HepG2 (cell line): Measurements from ENCODE around the gene PNLDC1. TPM values are rescaled to one million over a fixed set of nuclear protein-coding genes. Genes with fewer than 3 reads are reported as not detected.

Experiments
- CREB3 ChIP-seq: sonication (generic); formaldehyde crosslinking; IDR thresholded peaks from 2 replicates; pipeline ENCODE4 v1.5.0; 2020; ENCODE audit warnings: missing genetic modification reagents
- FOSL1 ChIP-seq: sonication (generic); formaldehyde crosslinking; IDR thresholded peaks from 2 replicates; pipeline ENCODE4 v1.9.0; 2021; ENCODE audit warnings: missing genetic modification reagents, borderline replicate concordance
- GMEB2 ChIP-seq: IDR thresholded peaks from 2 replicates; pipeline ENCODE4 v1.6.1; 2016; ENCODE audit warnings: missing biosample characterization, missing genetic modification reagents, low read depth
- HNRNPK ChIP-seq: fragments of 200-400 bp; formaldehyde crosslinking; IDR thresholded peaks from 2 replicates; pipeline ENCODE4 v1.6.1; 2018; ENCODE audit warnings: low read length, low read depth, moderate library complexity, mild to moderate bottlenecking; ENCODE audit not compliant: poor library complexity, severe bottlenecking
- PHF20 ChIP-seq: sonication (generic); formaldehyde crosslinking; IDR thresholded peaks from 2 replicates; pipeline ENCODE4 v1.5.0; 2020; ENCODE audit warnings: mild to moderate bottlenecking, missing genetic modification reagents
- RELA ChIP-seq: sonication (generic); formaldehyde crosslinking; IDR thresholded peaks from 2 replicates; pipeline ENCODE4 v1.4.0; 2020; ENCODE audit warnings: missing genetic modification reagents
- STAG1 ChIP-seq: sonication (generic); formaldehyde crosslinking; IDR thresholded peaks from 2 replicates; pipeline ENCODE4 v1.4.0; 2020; ENCODE audit warnings: missing genetic modification reagents
- YY1 ChIP-seq: IDR thresholded peaks from 2 replicates; pipeline ENCODE4 v1.6.1; 2011; ENCODE audit warnings: low read length, low read depth, moderate library complexity, mild to moderate bottlenecking; ENCODE audit not compliant: insufficient read depth, insufficient replicate concordance
- ZBTB25 ChIP-seq: IDR thresholded peaks from 2 replicates; pipeline ENCODE4 v1.6.1; 2018; ENCODE audit warnings: missing genetic modification reagents
- ZBTB39 ChIP-seq: sonication (generic); formaldehyde crosslinking; IDR thresholded peaks from 2 replicates; pipeline ENCODE4 v1.5.0; 2020; ENCODE audit warnings: missing genetic modification reagents
- ZFP82 ChIP-seq: sonication (generic); formaldehyde crosslinking; IDR thresholded peaks from 2 replicates; pipeline ENCODE4 v1.5.1; 2020; ENCODE audit warnings: mild to moderate bottlenecking, missing genetic modification reagents, borderline replicate concordance
- ZFY ChIP-seq: sonication (generic); formaldehyde crosslinking; IDR thresholded peaks from 2 replicates; pipeline ENCODE4 v1.4.0; 2020; ENCODE audit warnings: missing genetic modification reagents
- ZNF788 ChIP-seq: sonication (generic); formaldehyde crosslinking; IDR thresholded peaks from 2 replicates; pipeline ENCODE4 v1.5.0; 2020; ENCODE audit warnings: mild to moderate bottlenecking, missing genetic modification reagents, borderline replicate concordance
- ZSCAN31 ChIP-seq: sonication (generic); formaldehyde crosslinking; IDR thresholded peaks from 2 replicates; pipeline ENCODE4 v1.5.0; 2020; ENCODE audit warnings: low read depth, mild to moderate bottlenecking, missing genetic modification reagents
- ZXDC ChIP-seq: sonication (generic); formaldehyde crosslinking; IDR thresholded peaks from 2 replicates; pipeline ENCODE4 v1.5.0; 2020; ENCODE audit warnings: mild to moderate bottlenecking, missing genetic modification reagents
- polyA plus RNA-seq, 8 experiments: library from polyadenylated mRNA; depleted of rRNA in 3 of 8; stranded (reverse) in 7 of 8; unstranded in 1 of 8; fragments of >200 nt; fragmentation: Illumina TruSeq in 4 of 8; extraction: Trizol in 4 of 8; gene quantifications; 2 replicates each; pipeline versions ENCODE4 v1.2.1 to v1.2.3, GENCODE V29; 2011 to 2016; ENCODE audit warnings: low read depth in 4 of 8, missing spikeins in 1 of 8, mixed read lengths in 1 of 8; ENCODE audit not compliant: insufficient read depth in 1 of 8
- total RNA-seq, 5 experiments: library from RNA; depleted of rRNA; stranded (reverse); fragments of >200 nt; fragmentation: Illumina TruSeq; extraction: Trizol; gene quantifications; 2 replicates each; pipeline ENCODE4 v1.2.3, GENCODE V29; 2016; ENCODE audit warnings: low read depth in 1 of 5
- TF ChIP-seq, protein P1 (sequence below): sonication (generic); formaldehyde crosslinking; IDR thresholded peaks from 2 replicates; pipeline ENCODE4 v1.8.1; 2023; ENCODE audit warnings: mild to moderate bottlenecking, missing genetic modification reagents, borderline replicate concordance
- TF ChIP-seq, protein P2 (sequence below): IDR thresholded peaks from 2 replicates; pipeline ENCODE4 v1.6.1; 2016; ENCODE audit warnings: mild to moderate bottlenecking

The PNLDC1 gene
- total and polyA plus RNA-seq, 2 of the 13 experiments (the other 11 are each of a cell fraction or from before 2014, with no cell fraction given), result not detected

- TF ChIP-seq CREB3 (CRISPR knock-in tag) (0 out of 2 replicates have a peak, but pooled peaks have one; percentile 31), FOSL1 (no peak), YY1 (no peak), HNRNPK (no peak), ZXDC (CRISPR knock-in tag) (0 out of 2 replicates have a peak, but pooled peaks have one; percentile 42), ZBTB25 (peak; percentile 28; the same call in 1 of the 2 replicates), GMEB2 (CRISPR knock-in tag) (no peak), PHF20 (CRISPR knock-in tag) (0 out of 2 replicates have a peak, but pooled peaks have one; percentile 36), ZFP82 (CRISPR knock-in tag) (0 out of 2 replicates have a peak, but pooled peaks have one; percentile 84), ZBTB39 (CRISPR knock-in tag) (no peak), ZFY (CRISPR knock-in tag) (peak; percentile 77), RELA (CRISPR knock-in tag) (no peak), ZNF788 (no peak), STAG1 (CRISPR knock-in tag) (no peak), ZSCAN31 (CRISPR knock-in tag) (no peak)
- TF ChIP-seq, protein P1, sequence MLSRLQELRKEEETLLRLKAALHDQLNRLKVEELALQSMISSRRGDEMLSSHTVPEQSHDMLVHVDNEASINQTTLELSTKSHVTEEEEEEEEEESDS (CRISPR knock-in tag), result no peak
- TF ChIP-seq, protein P2, sequence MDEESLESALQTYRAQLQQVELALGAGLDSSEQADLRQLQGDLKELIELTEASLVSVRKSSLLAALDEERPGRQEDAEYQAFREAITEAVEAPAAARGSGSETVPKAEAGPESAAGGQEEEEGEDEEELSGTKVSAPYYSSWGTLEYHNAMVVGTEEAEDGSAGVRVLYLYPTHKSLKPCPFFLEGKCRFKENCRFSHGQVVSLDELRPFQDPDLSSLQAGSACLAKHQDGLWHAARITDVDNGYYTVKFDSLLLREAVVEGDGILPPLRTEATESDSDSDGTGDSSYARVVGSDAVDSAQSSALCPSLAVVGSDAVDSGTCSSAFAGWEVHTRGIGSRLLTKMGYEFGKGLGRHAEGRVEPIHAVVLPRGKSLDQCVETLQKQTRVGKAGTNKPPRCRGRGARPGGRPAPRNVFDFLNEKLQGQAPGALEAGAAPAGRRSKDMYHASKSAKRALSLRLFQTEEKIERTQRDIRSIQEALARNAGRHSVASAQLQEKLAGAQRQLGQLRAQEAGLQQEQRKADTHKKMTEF (CRISPR knock-in tag), result 0 out of 2 replicates have a peak, but pooled peaks have one; percentile 4
These were observed 38.8 kb upstream of the PNLDC1 start (continued) for GRCh38 chr6:159761129-159761872.
